SK-N-SH (cell line): Measurements from ENCODE around the gene MYEOV. TPM values are rescaled to one million over a fixed set of nuclear protein-coding genes. Genes with fewer than 3 reads are reported as not detected.

Experiments used
- CTCF ChIA-PET: fragments of 300-600, 350-600 bp; formaldehyde crosslinking; extraction: SDS; loops from one replicate; lab custom pipeline; 2021; lab: Yijun Ruan, JAX
- POLR2A ChIA-PET: fragments of 350-600 bp; sonication (Branson Sonifier 250); formaldehyde crosslinking; extraction: SDS; loops from one replicate; lab custom pipeline; 2020; ENCODE audit warnings: antibody characterized with exemption, inconsistent platforms; lab: Yijun Ruan, JAX
- DNase-seq: peaks from one replicate; pipeline ENCODE4 v3.0.0; 2012
- H2AFZ ChIP-seq: fragments of 200-600 bp; sonication (generic); 2 replicates; pipeline ENCODE4 v1.8.1; 2016; ENCODE audit warnings: antibody characterized with exemption, mild to moderate bottlenecking, low read depth
- H3F3A ChIP-seq: fragments of 200-600 bp; sonication (generic); replicated peaks from 2 replicates; pipeline ENCODE3; 2016; ENCODE audit warnings: antibody characterized with exemption, mild to moderate bottlenecking; ENCODE audit not compliant: insufficient read depth
- H3K27ac ChIP-seq, 2 experiments: fragments of 200-500 bp in 1 of 2; fragments of 200-600 bp in 1 of 2; sonication (Bioruptor generic) in 1 of 2; sonication (generic), shearing (Covaris generic) in 1 of 2; 2 replicates each; pipeline versions ENCODE4 v1.5.1 to v1.6.1; 2014 to 2016; ENCODE audit warnings: low read depth in 2 of 2, inconsistent platforms in 1 of 2, low read length in 1 of 2, mild to moderate bottlenecking in 1 of 2, mixed read lengths in 1 of 2
- H3K27me3 ChIP-seq: fragments of 200-600 bp; sonication (generic), shearing (Covaris generic); 2 replicates; pipeline ENCODE4 v1.6.1; 2016; ENCODE audit warnings: mixed run types; ENCODE audit not compliant: insufficient read depth
- H3K36me3 ChIP-seq, 2 experiments: fragments of 200-500 bp in 1 of 2; fragments of 200-600 bp in 1 of 2; sonication (Bioruptor generic) in 1 of 2; sonication (generic) in 1 of 2; replicated peaks in 1 of 2; 2 replicates each; pipeline versions ENCODE3 to v1.5.1; 2014 to 2016; ENCODE audit warnings: low read length in 1 of 2, mild to moderate bottlenecking in 1 of 2; ENCODE audit not compliant: insufficient read depth in 2 of 2, control insufficient read depth in 1 of 2
- H3K4me1 ChIP-seq, 2 experiments: fragments of 200-500 bp in 1 of 2; fragments of 200-600 bp in 1 of 2; sonication (Bioruptor generic) in 1 of 2; sonication (generic), shearing (Covaris generic) in 1 of 2; 2 replicates each; pipeline versions ENCODE4 v1.5.1 to v1.6.1; 2014 to 2016; ENCODE audit warnings: low read depth in 1 of 2, low read length in 1 of 2, mixed run types in 1 of 2; ENCODE audit not compliant: insufficient read depth in 2 of 2, control insufficient read depth in 1 of 2
- H3K4me2 ChIP-seq: fragments of 200-600 bp; sonication (generic), shearing (Covaris generic); 2 replicates; pipeline ENCODE4 v1.6.1; 2017; ENCODE audit warnings: mixed run types
- H3K4me3 ChIP-seq, 2 experiments: fragments of 200-500 bp in 1 of 2; fragments of 200-600 bp in 1 of 2; sonication (Bioruptor generic) in 1 of 2; sonication (generic), shearing (Covaris generic) in 1 of 2; 2 replicates each; pipeline versions ENCODE4 v1.5.1 to v1.8.1; 2014 to 2016; ENCODE audit warnings: low read depth in 2 of 2, inconsistent platforms in 1 of 2, low read length in 1 of 2, mild to moderate bottlenecking in 1 of 2, mixed read lengths in 1 of 2, moderate library complexity in 1 of 2
- H3K79me2 ChIP-seq: fragments of 200-600 bp; sonication (generic); 2 replicates; pipeline ENCODE4 v1.8.1; 2017; ENCODE audit warnings: mild to moderate bottlenecking; ENCODE audit not compliant: insufficient read depth
- H3K9ac ChIP-seq: fragments of 200-600 bp; sonication (generic); 2 replicates; pipeline ENCODE4 v1.6.1; 2017; ENCODE audit warnings: mixed run types
- H3K9me2 ChIP-seq: fragments of 200-600 bp; sonication (generic); 2 replicates; pipeline ENCODE4 v1.6.1; 2017; ENCODE audit warnings: mixed run types
- H3K9me3 ChIP-seq: fragments of 200-600 bp; sonication (generic); 2 replicates; pipeline ENCODE4 v1.6.1; 2017; ENCODE audit warnings: mixed run types, mild to moderate bottlenecking, moderate library complexity
- H4K20me1 ChIP-seq: fragments of 200-600 bp; sonication (generic); 2 replicates; pipeline ENCODE4 v1.6.1; 2017; ENCODE audit warnings: mild to moderate bottlenecking, mixed run types; ENCODE audit not compliant: insufficient read depth
- EZH2phosphoT487 ChIP-seq: fragments of 200-600 bp; sonication (generic); IDR thresholded peaks from 2 replicates; pipeline ENCODE4 v1.6.1; 2017; ENCODE audit warnings: low read depth, mixed run types, mild to moderate bottlenecking, antibody characterized with exemption, moderate library complexity, borderline replicate concordance
- GATA2 ChIP-seq: sonication (generic); formaldehyde crosslinking; IDR thresholded peaks from 2 replicates; pipeline ENCODE4 v1.5.0; 2020; ENCODE audit warnings: mild to moderate bottlenecking, missing genetic modification reagents
- JUND ChIP-seq: IDR thresholded peaks from 2 replicates; pipeline ENCODE4 v1.4.0; 2012
- RFX5 ChIP-seq: IDR thresholded peaks from 2 replicates; pipeline ENCODE4 v1.6.1; 2012; ENCODE audit warnings: mild to moderate bottlenecking, improper control_type of control experiment, low read length
- RXRA ChIP-seq: IDR thresholded peaks from 2 replicates; pipeline ENCODE4 v1.4.0; 2012; ENCODE audit warnings: low read depth, mild to moderate bottlenecking, borderline replicate concordance
- YY1 ChIP-seq: IDR thresholded peaks from 2 replicates; pipeline ENCODE4 v1.4.0; 2012; ENCODE audit warnings: low read depth, mild to moderate bottlenecking
- WGBS: methylation state at CpG from one replicate; pipeline ENCODE4 v1.1.6; 2017; ENCODE audit warnings: low lambda C conversion rate; 5-methylcytosine and 5-hydroxymethylcytosine counted together
- polyA plus RNA-seq, 3 experiments: library from polyadenylated mRNA; depleted of rRNA; stranded (reverse); fragments of >200 nt; gene quantifications; 2 replicates each; pipeline ENCODE4 v1.2.3, GENCODE V29; 2012
- TF ChIP-seq, protein P1 (sequence below): IDR thresholded peaks from 2 replicates; pipeline ENCODE4 v1.6.1; 2012; ENCODE audit warnings: mild to moderate bottlenecking, low read depth, low read length, moderate library complexity
- TF ChIP-seq, protein P2 (sequence below): fragments of 150-350 bp; IDR thresholded peaks from 2 replicates; pipeline ENCODE4 v1.6.1; 2016; ENCODE audit warnings: mild to moderate bottlenecking, low read depth, low read length

Gene MYEOV
- polyA plus RNA-seq (2012; rRNA removed): 3.0 and 3.6 TPM in 2 replicates
- 1.4 and 1.6 TPM in 2 replicates for polyA plus RNA-seq (2012; cell fraction: cytosol; rRNA removed)
- polyA plus RNA-seq (2012; cell fraction: nucleus; rRNA removed): 7.8 and 9.9 TPM in 2 replicates

GRCh38 chr11:69293819-69294505 is at the start of gene MYEOV:
Gene MYEOV (plus strand): TSS chr11:69294155. CDS start chr11:69295355, 1,200 bp downstream.
- Histone ChIP-seq H3K4me3 (no peak within 1 kb of the TSS), H3K4me1 (peaks cover 16 to 26% of the 10 kb centered on the region in 2 experiments; a peak in 3 of 4 replicates), H3K4me2 (no peak within 1 kb of the TSS), H3K27ac (no peak within 1 kb of the TSS), H3K9ac (no peak within 1 kb of the TSS), H3F3A (peaks cover 24% of the 10 kb centered on the region), H3K9me2 (no peaks in the 10 kb centered on the region), H3K36me3 (no peaks in the 10 kb centered on the region), H3K79me2 (no peaks in the 10 kb centered on the region), H4K20me1 (no peaks in the 10 kb centered on the region), H3K9me3 (no peaks in the 10 kb centered on the region), H3K27me3 (no peaks in the 10 kb centered on the region), H2AFZ (no peak within 1 kb of the TSS)
- peak; percentile 78 for DNase-seq
- WGBS: 86% methylated on average over 9 of the region's 16 CpGs
- CTCF ChIA-PET: interaction anchor here (0.5 kb wide), 1 partner anchor 116 kb away, joined by 3 read pairs; no protein-coding TSS in a partner anchor
- POLR2A ChIA-PET: interaction anchor here (1.1 kb wide), 1 partner anchor 16 kb away, joined by 3 read pairs; no protein-coding TSS in a partner anchor
- TF ChIP-seq RXRA: no peak
- TF ChIP-seq, protein P1, sequence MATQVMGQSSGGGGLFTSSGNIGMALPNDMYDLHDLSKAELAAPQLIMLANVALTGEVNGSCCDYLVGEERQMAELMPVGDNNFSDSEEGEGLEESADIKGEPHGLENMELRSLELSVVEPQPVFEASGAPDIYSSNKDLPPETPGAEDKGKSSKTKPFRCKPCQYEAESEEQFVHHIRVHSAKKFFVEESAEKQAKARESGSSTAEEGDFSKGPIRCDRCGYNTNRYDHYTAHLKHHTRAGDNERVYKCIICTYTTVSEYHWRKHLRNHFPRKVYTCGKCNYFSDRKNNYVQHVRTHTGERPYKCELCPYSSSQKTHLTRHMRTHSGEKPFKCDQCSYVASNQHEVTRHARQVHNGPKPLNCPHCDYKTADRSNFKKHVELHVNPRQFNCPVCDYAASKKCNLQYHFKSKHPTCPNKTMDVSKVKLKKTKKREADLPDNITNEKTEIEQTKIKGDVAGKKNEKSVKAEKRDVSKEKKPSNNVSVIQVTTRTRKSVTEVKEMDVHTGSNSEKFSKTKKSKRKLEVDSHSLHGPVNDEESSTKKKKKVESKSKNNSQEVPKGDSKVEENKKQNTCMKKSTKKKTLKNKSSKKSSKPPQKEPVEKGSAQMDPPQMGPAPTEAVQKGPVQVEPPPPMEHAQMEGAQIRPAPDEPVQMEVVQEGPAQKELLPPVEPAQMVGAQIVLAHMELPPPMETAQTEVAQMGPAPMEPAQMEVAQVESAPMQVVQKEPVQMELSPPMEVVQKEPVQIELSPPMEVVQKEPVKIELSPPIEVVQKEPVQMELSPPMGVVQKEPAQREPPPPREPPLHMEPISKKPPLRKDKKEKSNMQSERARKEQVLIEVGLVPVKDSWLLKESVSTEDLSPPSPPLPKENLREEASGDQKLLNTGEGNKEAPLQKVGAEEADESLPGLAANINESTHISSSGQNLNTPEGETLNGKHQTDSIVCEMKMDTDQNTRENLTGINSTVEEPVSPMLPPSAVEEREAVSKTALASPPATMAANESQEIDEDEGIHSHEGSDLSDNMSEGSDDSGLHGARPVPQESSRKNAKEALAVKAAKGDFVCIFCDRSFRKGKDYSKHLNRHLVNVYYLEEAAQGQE: peak; percentile 8; the same call in 1 of the 2 replicates

- Histone ChIP-seq H3K27ac (no peak overlapping the region), H4K20me1 (no peaks in the 10 kb centered on the region), H3K36me3 (no peaks in the 10 kb centered on the region), H3K27me3 (no peaks in the 10 kb centered on the region; the same call in 1 of the 2 replicates), H3K9me2 (no peaks in the 10 kb centered on the region), H3K4me2 (no peak overlapping the region), H3K79me2 (no peaks in the 10 kb centered on the region), H3K9me3 (no peaks in the 10 kb centered on the region), H3F3A (no peaks in the 10 kb centered on the region)
- POLR2A ChIA-PET: no interaction called here
- 60% methylated on average over 3 of the region's 3 CpGs for WGBS
- TF ChIP-seq GATA2 (CRISPR knock-in tag) (no peak), RFX5 (no peak), YY1 (no peak), JUND (no peak), EZH2phosphoT487 (no peak)
- TF ChIP-seq, protein P2, sequence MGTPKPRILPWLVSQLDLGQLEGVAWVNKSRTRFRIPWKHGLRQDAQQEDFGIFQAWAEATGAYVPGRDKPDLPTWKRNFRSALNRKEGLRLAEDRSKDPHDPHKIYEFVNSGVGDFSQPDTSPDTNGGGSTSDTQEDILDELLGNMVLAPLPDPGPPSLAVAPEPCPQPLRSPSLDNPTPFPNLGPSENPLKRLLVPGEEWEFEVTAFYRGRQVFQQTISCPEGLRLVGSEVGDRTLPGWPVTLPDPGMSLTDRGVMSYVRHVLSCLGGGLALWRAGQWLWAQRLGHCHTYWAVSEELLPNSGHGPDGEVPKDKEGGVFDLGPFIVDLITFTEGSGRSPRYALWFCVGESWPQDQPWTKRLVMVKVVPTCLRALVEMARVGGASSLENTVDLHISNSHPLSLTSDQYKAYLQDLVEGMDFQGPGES: no peak
- TF ChIP-seq, protein P1: no peak
- TF ChIP-seq, all 33 proteins: peak for 0
- CTCF ChIA-PET: no interaction called here
- Histone ChIP-seq H3K4me3 (no peak overlapping the region), H2AFZ (no peak overlapping the region), H3K4me1 (no peaks in the 10 kb centered on the region), H3K9ac (no peak overlapping the region)
- no peak for DNase-seq
Measured at GRCh38 chr11:69244266-69244665, 49.7 kb upstream of the MYEOV start.
